CD4-positive, alpha-beta T cell treated with Interleukin-4 for 4 hours (primary cell): ENCODE measurements around the gene PIAS4.

Experiments used
- DNase-seq: peaks from one replicate; pipeline ENCODE4 v3.0.0-alpha.2; 2020

PIAS4 gene

DNA sequence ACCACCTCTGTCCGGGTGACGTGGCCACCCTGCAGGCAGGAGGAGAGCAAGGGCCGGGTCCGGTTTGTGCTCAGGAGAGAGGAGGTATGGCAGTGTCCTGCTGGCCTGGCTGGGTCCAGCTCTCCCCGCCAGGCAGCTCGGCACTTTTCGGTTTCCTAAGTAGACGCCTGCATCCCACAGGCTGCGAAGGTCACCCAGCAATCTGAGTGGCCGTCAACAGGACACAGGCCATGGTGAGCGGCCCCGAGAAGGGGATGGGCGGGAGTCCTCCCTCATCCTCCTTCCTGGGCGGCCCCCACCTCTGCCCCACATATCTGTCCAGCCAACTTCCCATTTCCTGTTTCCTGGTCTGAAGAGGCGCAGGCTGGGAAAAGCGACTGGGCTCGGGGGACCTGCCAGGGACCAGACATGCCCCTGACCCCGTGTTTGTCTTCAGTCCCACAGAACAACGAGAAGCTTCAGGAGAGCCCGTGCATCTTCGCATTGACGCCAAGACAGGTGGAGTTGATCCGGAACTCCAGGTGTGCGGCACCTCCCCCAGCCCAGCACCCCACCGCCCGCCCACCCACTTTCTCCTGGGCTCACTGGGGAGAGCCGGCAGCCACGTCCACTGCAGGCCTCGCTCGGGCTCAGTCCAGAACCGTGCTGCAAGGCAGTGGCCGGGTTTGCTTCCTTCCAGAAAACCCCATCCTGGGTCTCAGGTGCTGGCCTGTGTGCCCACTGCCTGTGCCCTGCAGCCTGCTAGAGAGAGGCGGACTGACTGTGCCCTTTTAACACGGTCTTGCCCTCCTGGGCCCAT, 16.3 kb downstream of the PIAS4 start:
- no peak for DNase-seq

GRCh38 chr19:4025317-4025716, 17.8 kb downstream of the PIAS4 start:
- DNase-seq, result no peak

DNA sequence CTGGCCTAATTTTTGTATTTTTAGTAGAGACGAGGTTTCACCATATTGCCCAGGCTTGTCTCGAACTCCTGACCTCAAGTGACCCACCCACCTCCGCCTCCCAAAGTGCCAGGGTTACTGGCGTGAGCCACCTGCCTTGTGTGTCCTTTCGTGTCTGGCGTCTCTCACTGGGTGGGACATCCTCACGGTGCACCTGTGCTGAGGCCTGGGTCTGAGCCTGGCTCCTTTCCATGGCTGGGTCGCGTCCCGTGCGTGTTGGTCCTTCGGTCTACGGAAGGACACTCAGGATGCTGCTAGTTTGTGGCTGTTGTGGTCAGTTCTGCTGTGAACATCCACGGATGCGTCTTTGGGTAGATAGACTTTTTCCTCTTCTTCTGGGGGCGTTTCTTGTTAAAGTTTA, 19.6 kb downstream of the PIAS4 start:
- no peak for DNase-seq

DNA sequence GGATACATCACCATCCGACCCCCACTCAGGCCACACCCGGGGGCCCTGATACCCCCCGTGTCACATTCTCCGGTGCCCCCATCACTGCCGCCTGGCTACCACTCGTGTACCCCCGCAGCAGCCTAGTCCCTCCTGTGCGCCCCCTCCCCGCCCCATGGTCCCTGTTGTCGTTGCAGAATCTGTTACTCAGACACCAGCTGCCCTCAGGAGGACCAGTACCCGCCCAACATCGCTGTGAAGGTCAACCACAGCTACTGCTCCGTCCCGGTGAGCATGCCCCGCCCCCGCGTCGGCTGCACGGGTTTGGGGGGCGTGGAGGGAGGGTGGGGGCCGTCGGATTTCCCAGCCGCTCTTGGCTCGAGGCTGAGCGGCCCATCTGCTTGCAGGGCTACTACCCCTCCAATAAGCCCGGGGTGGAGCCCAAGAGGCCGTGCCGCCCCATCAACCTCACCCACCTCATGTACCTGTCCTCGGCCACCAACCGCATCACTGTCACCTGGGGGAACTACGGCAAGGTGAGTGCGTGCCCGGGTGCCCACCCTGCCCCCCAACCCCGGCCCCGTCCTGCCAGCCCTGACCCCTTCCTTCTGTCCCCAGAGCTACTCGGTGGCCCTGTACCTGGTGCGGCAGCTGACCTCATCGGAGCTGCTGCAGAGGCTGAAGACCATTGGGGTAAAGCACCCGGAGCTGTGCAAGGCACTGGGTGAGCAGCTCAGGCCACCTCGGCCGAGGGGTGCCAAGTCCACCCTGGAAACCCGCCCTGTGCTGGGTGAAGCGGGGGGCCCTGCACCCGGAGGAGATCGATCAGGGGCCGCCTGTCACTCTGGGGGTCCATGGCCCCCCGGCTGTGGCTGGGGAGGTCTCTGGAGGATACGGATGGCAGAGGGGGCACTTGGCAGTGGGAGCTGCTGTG, 21.1 kb downstream of the PIAS4 start:
- DNase-seq, result no peak

DNA sequence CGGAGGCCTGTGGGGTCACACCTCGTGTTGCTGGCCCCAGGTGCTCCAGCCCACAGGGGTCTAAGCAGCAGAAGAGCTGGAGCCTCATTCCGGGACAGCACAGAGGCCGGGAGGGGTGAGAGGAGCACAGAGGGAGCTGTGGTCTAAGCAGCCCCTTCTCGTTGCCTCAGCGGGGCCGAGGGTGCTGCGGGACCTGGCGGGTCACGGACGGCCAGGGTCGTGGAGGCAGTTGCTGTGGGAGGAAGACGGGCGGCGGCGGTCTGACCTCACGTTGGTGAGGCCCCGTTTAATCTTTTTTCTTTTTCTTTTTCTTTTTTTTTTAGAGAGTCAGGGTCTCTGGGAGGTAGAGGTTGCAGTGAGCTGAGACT, 21.7 kb downstream of the PIAS4 start:
- DNase-seq, result no peak

DNA sequence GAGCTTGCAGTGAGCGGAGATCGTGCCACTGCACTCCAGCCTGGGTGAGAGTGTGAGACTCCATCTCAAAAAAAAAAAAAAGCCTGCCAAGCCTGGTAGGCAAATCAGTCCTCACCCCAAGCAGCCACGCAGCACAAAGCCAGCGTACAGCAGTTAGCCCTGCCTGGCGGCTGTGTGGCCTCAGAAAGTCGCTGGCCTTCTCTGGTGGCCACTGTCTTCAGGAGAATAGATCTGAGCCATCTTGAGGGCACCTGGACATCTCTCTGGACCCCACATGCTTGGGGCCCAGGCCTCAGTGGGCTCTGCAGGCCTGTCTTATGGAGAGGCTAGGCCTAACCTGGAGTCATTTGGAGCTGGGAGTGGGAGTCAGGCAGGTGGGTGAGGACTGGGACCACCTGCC, 23.0 kb downstream of the PIAS4 start:
- no peak for DNase-seq

GRCh38 chr19:4030981-4031380, 23.4 kb downstream of the PIAS4 start:
- DNase-seq, result no peak

GRCh38 chr19:4031420-4031819, 23.9 kb downstream of the PIAS4 start:
- DNase-seq, result no peak

- DNase-seq, result no peak
Measured at GRCh38 chr19:4032436-4032835, 24.9 kb downstream of the PIAS4 start.

DNA sequence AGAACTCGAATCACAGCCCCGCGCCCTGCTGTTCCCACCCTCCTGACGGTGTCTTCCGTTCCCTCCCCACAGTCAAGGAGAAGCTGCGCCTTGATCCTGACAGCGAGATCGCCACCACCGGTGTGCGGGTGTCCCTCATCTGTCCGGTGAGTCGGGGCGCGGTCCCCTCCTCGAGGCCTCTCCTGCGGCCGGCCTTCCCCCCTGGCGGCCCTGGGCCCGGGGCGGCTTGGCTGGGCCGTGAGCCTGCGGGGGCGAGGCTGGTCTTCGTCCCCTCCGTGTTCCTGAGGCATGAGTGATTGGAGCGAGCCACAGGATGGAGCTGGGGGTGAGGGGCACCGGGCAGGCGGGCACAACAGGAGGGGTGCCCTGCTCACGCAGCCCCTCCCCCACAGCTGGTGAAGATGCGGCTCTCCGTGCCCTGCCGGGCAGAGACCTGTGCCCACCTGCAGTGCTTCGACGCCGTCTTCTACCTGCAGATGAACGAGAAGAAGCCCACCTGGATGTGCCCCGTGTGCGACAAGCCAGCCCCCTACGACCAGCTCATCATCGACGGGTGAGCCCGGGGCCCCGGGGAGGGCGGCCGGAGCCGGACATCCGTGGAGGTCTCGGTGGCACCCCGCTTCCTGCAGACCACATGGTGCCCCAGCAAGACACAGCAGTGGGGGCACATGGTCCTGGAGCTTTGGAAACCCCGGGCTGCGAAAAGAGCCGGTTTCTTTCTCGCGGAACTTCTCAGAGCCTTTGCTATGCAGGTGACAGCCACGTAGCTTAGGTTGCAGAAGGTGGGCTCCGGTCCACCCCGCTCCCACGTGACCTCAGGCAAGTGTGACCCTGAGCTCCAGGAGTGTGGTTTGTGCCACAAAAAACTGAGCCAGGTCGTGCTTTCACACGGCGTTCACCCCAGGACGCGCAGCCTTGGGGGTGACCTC, 25.8 kb downstream of the PIAS4 start:
- no peak for DNase-seq

GRCh38 chr19:4034048-4035017, 26.8 kb downstream of the PIAS4 start:
- no peak for DNase-seq

GRCh38 chr19:4035018-4035566, 27.6 kb downstream of the PIAS4 start:
- no peak for DNase-seq

GRCh38 chr19:4035582-4035981, 28.0 kb downstream of the PIAS4 start:
- DNase-seq, result no peak

- no peak for DNase-seq
Measured at GRCh38 chr19:4036576-4037300, 29.2 kb downstream of the PIAS4 start.

DNA sequence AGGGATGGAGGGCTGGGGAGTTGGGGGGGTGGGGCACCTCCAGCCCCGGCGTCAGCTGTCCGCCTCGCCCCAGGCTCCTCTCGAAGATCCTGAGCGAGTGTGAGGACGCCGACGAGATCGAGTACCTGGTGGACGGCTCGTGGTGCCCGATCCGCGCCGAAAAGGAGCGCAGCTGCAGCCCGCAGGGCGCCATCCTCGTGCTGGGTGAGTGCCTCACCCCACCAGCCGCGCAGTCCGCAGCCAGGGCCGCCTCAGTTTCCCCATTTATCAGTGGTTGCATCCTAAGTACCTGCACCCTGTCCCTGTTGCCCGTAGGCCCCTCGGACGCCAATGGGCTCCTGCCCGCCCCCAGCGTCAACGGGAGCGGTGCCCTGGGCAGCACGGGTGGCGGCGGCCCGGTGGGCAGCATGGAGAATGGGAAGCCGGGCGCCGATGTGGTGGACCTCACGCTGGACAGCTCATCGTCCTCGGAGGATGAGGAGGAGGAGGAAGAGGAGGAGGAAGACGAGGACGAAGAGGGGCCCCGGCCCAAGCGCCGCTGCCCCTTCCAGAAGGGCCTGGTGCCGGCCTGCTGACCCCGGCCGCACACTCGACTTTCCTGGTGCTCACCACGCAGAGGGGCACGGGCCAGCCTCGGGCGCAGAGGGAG, 29.9 kb downstream of the PIAS4 start:
- DNase-seq, result no peak

DNA sequence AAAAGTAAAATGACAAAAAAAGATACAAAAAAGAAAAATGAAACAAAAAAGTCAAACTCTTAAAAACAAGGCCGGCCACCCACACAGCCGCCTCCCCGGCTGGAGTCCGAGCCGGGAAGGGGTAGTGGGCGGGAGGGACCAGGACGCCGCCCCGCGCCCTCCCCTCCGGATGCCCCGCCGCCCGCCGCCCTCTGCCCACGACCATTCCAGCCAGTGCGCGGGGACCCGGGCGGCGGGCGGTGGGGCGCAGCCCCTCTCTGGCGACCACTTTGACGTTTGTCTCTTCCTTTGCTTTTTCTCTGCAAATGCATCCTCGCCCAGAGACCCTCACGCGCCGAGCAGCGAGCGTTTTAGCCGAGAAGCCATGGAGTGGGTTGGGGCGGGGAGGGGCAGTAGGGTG, 30.5 kb downstream of the PIAS4 start:
- no peak for DNase-seq

DNA sequence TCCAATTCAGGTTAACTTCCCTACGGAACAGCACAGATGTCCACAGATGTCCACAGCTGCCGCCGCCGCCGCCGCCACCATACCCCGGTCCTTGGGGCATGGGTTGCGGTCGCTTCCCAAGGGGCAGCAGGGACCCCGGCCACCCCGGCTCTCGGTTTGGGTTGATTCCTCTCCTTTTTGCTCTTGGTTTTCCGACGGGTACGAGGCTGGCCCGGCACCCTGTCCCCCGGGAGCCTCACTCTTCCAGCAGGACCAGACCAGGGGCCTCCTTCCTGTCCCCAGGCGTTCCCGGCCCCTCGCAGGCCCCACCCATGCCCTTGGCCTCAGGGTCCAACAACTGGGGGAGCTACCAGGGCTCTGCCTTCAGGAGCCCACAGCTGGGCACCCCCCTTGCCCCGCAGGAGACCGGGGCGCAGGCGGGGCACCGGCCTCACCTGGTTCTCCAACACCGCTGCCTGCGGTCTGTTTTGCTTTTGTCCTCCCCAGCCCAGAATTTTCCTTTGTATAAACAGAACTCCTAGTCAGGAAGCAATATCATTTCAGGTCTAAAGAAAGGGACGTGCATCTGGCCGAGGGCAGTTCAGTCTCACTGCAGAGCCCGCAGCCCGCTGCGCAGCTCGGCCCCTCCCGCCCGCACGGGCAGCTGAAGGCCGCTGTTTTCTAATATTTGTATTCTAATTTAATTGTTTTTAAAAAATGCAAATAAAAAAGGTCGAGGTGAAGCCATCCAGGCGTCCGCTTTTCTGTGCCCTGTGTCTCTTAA, 31.3 kb downstream of the PIAS4 start:
- DNase-seq, result no peak

- no peak for DNase-seq
Measured at GRCh38 chr19:4042064-4042730, 34.7 kb downstream of the PIAS4 start.

DNA sequence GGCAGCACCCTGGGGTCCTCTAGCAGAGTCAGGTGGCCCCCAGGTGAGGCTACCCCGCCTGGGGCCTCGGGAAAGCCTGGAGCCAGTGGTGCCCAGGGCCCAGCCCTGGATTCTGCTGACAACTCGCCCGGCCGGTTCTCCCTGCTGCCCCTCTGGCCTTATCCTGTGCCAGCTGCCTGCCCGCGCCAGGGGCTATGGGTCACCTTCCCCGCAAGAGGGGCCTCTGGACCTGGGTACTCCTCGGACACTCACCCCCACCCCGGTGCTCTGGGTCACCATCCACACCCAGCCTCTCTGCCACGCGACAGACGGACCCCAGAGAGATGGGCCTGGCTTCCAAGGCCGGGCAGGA, 35.2 kb downstream of the PIAS4 start:
- no peak for DNase-seq
